Mesenteric fat pad (tissue), 1 donor: Measurements from ENCODE around the gene NOL12. TPM values are rescaled to one million over a fixed set of nuclear protein-coding genes. Genes with fewer than 3 reads are reported as not detected.
"Not testable (repeated sequence)": the region's sequence is repeated elsewhere in the genome, so short reads cannot be mapped to it uniquely, and the experiment has no call there.

Experiments
- DNase-seq: peaks from one replicate; pipeline ENCODE4 v3.0.0-alpha.2; 2020; ENCODE audit warnings: low spot score
- total RNA-seq: library from RNA; stranded (reverse); fragmentation: NEBNext Ultra II Directional; extraction: Animal tissue kit (Norgen Biotek cat#: 25700); gene quantifications from one replicate; pipeline ENCODE4 v1.2.1, GENCODE V29; 2021
- donor health status: DM: yes; HTN: yes; CAD: no.

The NOL12 gene
- total RNA-seq, 1 donor from 2014 or later: 17.3 TPM

GRCh38 chr22:37678372-37678771 is 7.8 kb upstream of the NOL12 start:
- no peak for DNase-seq

GRCh38 chr22:37679670-37680069 is 6.5 kb upstream of the NOL12 start:
- no peak for DNase-seq

GRCh38 chr22:37680191-37680851 is 5.8 kb upstream of the NOL12 start:
- no peak for DNase-seq

GRCh38 chr22:37681001-37681424 is 5.1 kb upstream of the NOL12 start:
- no peak for DNase-seq

- DNase-seq: peak; percentile 92
Measured at GRCh38 chr22:37681556-37682049, 4.5 kb upstream of the NOL12 start.

GRCh38 chr22:37684803-37685615 is 1.1 kb upstream of the NOL12 start:
- no peak for DNase-seq

GRCh38 chr22:37690407-37690806 is 4.3 kb downstream of the NOL12 start:
- DNase-seq: no peak

- DNase-seq: no peak
Measured at GRCh38 chr22:37690901-37691504, 4.9 kb downstream of the NOL12 start.

- no peak for DNase-seq
Measured at GRCh38 chr22:37692627-37693285, 6.6 kb downstream of the NOL12 start.

- DNase-seq: not testable (repeated sequence)
Measured at GRCh38 chr22:37694131-37694530, 8.0 kb downstream of the NOL12 start.

- DNase-seq: not testable (repeated sequence)
Measured at GRCh38 chr22:37696260-37696656, 10.1 kb downstream of the NOL12 start.

GRCh38 chr22:37696657-37697537 is 10.8 kb downstream of the NOL12 start, which contains the start of gene TRIOBP:
Gene TRIOBP (plus strand): TSS chr22:37697048. CDS start chr22:37701366, 4,318 bp downstream.
- DNase-seq: peak; percentile 95

- no peak for DNase-seq
Measured at GRCh38 chr22:37697538-37697835, 11.3 kb downstream of the NOL12 start.

- DNase-seq: no peak
Measured at GRCh38 chr22:37701141-37701786, 15.1 kb downstream of the NOL12 start.

GRCh38 chr22:37703906-37704305 is 17.8 kb downstream of the NOL12 start:
- no peak for DNase-seq

- no peak for DNase-seq
Measured at GRCh38 chr22:37704645-37705044, 18.5 kb downstream of the NOL12 start.

GRCh38 chr22:37705205-37705604 is 19.1 kb downstream of the NOL12 start:
- DNase-seq: no peak

- DNase-seq: no peak
Measured at GRCh38 chr22:37708580-37709444, 22.7 kb downstream of the NOL12 start.

- no peak for DNase-seq
Measured at GRCh38 chr22:37709445-37709765, 23.3 kb downstream of the NOL12 start.
